B cell (primary cell): Measurements from ENCODE around the gene ATP8A2. TPM values are rescaled to one million over a fixed set of nuclear protein-coding genes. Genes with fewer than 3 reads are reported as not detected.

Experiments
- ATAC-seq: fragments of 200-7000 bp; cut with Tn5 transposase; one replicate; pipeline ENCODE4 v1.10.0; 2021; ENCODE audit warnings: low read depth, mild to moderate bottlenecking, moderate number of reproducible peaks, moderate library complexity
- CTCF ChIA-PET: fragments of 350-600 bp; sonication (Branson Sonifier 250); formaldehyde crosslinking; loops from one replicate; lab custom pipeline; 2021; ENCODE audit warnings: antibody characterized with exemption, inconsistent platforms; lab: Charles Lee
- POLR2A ChIA-PET: fragments of 350-600 bp; sonication (Branson Sonifier 250); formaldehyde crosslinking; loops from one replicate; lab custom pipeline; 2021; ENCODE audit warnings: antibody characterized with exemption; lab: Charles Lee
- DNase-seq: peaks from one replicate; pipeline ENCODE4 v3.0.0; 2013
- H2AFZ ChIP-seq: 2 replicates; pipeline ENCODE4 v1.6.1; 2012; ENCODE audit warnings: mild to moderate bottlenecking, low read depth, low read length; ENCODE audit not compliant: insufficient read depth, poor library complexity, severe bottlenecking
- H3K27ac ChIP-seq, 2 donors: 1 replicate in 1 of 2; 2 replicates in 1 of 2; pipeline ENCODE4 v1.5.1; 2012 to 2013; ENCODE audit warnings: low read length in 2 of 2, mild to moderate bottlenecking in 2 of 2, moderate library complexity in 1 of 2
- H3K27me3 ChIP-seq, 4 experiments: fragments of 200-600 bp in 1 of 4; sonication (generic) in 1 of 4; replicated peaks in 1 of 4; 1 replicate in 2 of 4; 2 replicates in 2 of 4; pipeline versions ENCODE4 v1.6.1 to v1.7.0; 2013 to 2016; ENCODE audit warnings: low read length in 3 of 4, mild to moderate bottlenecking in 2 of 4, mixed read lengths in 1 of 4, moderate library complexity in 1 of 4; ENCODE audit not compliant: insufficient read depth in 4 of 4, control insufficient read depth in 3 of 4; ENCODE audit errors: control extremely low read depth in 1 of 4
- H3K36me3 ChIP-seq, 2 experiments: replicated peaks in 1 of 2; 1 replicate in 1 of 2; 2 replicates in 1 of 2; pipeline versions ENCODE4 v1.6.1 to v1.7.1; 2013; ENCODE audit warnings: low read length in 1 of 2; ENCODE audit not compliant: insufficient read depth in 2 of 2, control insufficient read depth in 1 of 2; ENCODE audit errors: control extremely low read depth in 1 of 2, extremely low read depth in 1 of 2
- H3K4me1 ChIP-seq, 2 donors: fragments of 200-600 bp in 1 of 2; sonication (generic) in 1 of 2; 1 replicate in 1 of 2; 2 replicates in 1 of 2; pipeline versions ENCODE4 v1.5.1 to v1.6.1; 2013 to 2017; ENCODE audit warnings: low read length in 2 of 2; ENCODE audit not compliant: control insufficient read depth in 2 of 2, insufficient read depth in 2 of 2
- H3K4me2 ChIP-seq: replicated peaks from 2 replicates; pipeline ENCODE3; 2012; ENCODE audit warnings: mild to moderate bottlenecking, low read depth, low read length; ENCODE audit not compliant: poor library complexity, severe bottlenecking
- H3K4me3 ChIP-seq, 5 experiments: fragments of 200-600 bp in 1 of 5; sonication (generic) in 1 of 5; 1 replicate in 3 of 5; 2 replicates in 2 of 5; pipeline versions ENCODE4 v1.5.1 to v1.7.0; 2011 to 2016; ENCODE audit warnings: low read length in 4 of 5, mild to moderate bottlenecking in 4 of 5, low read depth in 2 of 5, control low read depth in 1 of 5, moderate library complexity in 1 of 5; ENCODE audit not compliant: insufficient read depth in 1 of 5; ENCODE audit errors: control extremely low read depth in 1 of 5, extremely low read depth in 1 of 5
- H3K79me2 ChIP-seq: fragments of 200-600 bp; sonication (generic); one replicate; pipeline ENCODE4 v1.6.0; 2016; ENCODE audit warnings: low read length; ENCODE audit not compliant: control insufficient read depth, insufficient read depth
- H3K9ac ChIP-seq: fragments of 200-600 bp; sonication (generic); 2 replicates; pipeline ENCODE4 v1.6.1; 2017; ENCODE audit warnings: mild to moderate bottlenecking, low read length, moderate library complexity
- H3K9me3 ChIP-seq, 3 donors: one replicate each; pipeline versions ENCODE4 v1.6.1 to v1.7.1; 2013; ENCODE audit warnings: low read length in 2 of 3; ENCODE audit not compliant: control insufficient read depth in 2 of 3, insufficient read depth in 1 of 3; ENCODE audit errors: control extremely low read depth in 1 of 3
- H4K20me1 ChIP-seq: 2 replicates; pipeline ENCODE4 v1.6.0; 2012; ENCODE audit warnings: mild to moderate bottlenecking, low read length; ENCODE audit not compliant: insufficient read depth, control insufficient read depth, poor library complexity, severe bottlenecking
- H3K27ac Mint-ChIP-seq: one replicate; pipeline ENCODE4 v1.8.0; 2021; ENCODE audit warnings: mixed read lengths
- H3K27me3 Mint-ChIP-seq: one replicate; pipeline ENCODE4 v1.8.0; 2021; ENCODE audit warnings: mixed read lengths
- H3K4me1 Mint-ChIP-seq: one replicate; pipeline ENCODE4 v1.8.0; 2021; ENCODE audit warnings: mixed read lengths
- H3K4me3 Mint-ChIP-seq: one replicate; pipeline ENCODE4 v1.8.0; 2021; ENCODE audit warnings: mixed read lengths
- H3K9me3 Mint-ChIP-seq: one replicate; pipeline ENCODE4 v1.8.0; 2022; ENCODE audit warnings: mixed read lengths; ENCODE audit not compliant: insufficient read depth
- CTCF ChIP-seq: fragments of 200-600 bp; IDR thresholded peaks from one replicate; pipeline ENCODE4 v1.8.0; 2022; ENCODE audit warnings: antibody characterized with exemption, mild to moderate bottlenecking
- EZH2 ChIP-seq: IDR thresholded peaks from 2 replicates; pipeline ENCODE4 v1.6.1; 2012; ENCODE audit warnings: borderline replicate concordance, low read depth, mild to moderate bottlenecking, moderate library complexity, low read length; ENCODE audit not compliant: insufficient read depth, poor library complexity, severe bottlenecking
- WGBS: methylation state at CpG from one replicate; pipeline ENCODE4 v1.1.5; 2013; ENCODE audit warnings: missing lambda C conversion rate; ENCODE audit not compliant: insufficient coverage; 5-methylcytosine and 5-hydroxymethylcytosine counted together
- intact Hi-C: fragments of 100-400 bp; cut with micrococcal nuclease; formaldehyde crosslinking; loops from one replicate; pipeline ENCODE4 v1.10.0; 2022
- polyA plus RNA-seq: library from polyadenylated mRNA; depleted of rRNA; stranded (reverse); fragments of >200 nt; gene quantifications from 2 replicates; pipeline ENCODE4 v1.2.3, GENCODE V29; 2012
- total RNA-seq, 2 donors: library from RNA; stranded (reverse); fragments of 120-200 nt in 1 of 2; gene quantifications; 1 replicate in 1 of 2; 2 replicates in 1 of 2; pipeline versions ENCODE4 v1.2.3 to v1.2.4, GENCODE V29; 2013 to 2022

ATP8A2 gene
- total and polyA plus RNA-seq, 2 donors (not counting 1 experiment from before 2014, with no cell fraction given): not detected

GRCh38 chr13:25899464-25899863 is 527.7 kb downstream of the ATP8A2 start:
- peaks cover 0 to 2% of the 10 kb centered on the region in 2 donors for H3K4me1 ChIP-seq
- TF ChIP-seq CTCF (no peak), EZH2 (no peak)

GRCh38 chr13:25899952-25900351 is 528.2 kb downstream of the ATP8A2 start:
- no peak overlapping the region for H2AFZ ChIP-seq
- H3K9ac ChIP-seq: no peak overlapping the region
- no peak for TF ChIP-seq EZH2
- no peak for TF ChIP-seq CTCF
- Mint-ChIP-seq H3K4me1 (peaks cover 3% of the 10 kb centered on the region), H3K27me3 (peaks cover 22% of the 10 kb centered on the region), H3K27ac (no peak overlapping the region), H3K9me3 (peaks cover 2% of the 10 kb centered on the region), H3K4me3 (no peak overlapping the region)
- H3K4me1 ChIP-seq: peaks cover 0 to 2% of the 10 kb centered on the region in 2 donors
- H3K9me3 ChIP-seq: peaks cover 0 to 8% (median 0%) of the 10 kb centered on the region in 3 donors
- no peak overlapping the region for H3K27ac ChIP-seq
- H3K4me2 ChIP-seq: no peak overlapping the region
- ChIA-PET CTCF (no interaction called here), POLR2A (no interaction called here)
- ATAC-seq (no peak), DNase-seq (no peak)
- intact Hi-C loops: no loop called here
- H3K4me3 ChIP-seq: no peak overlapping the region
- H3K27me3 ChIP-seq: peaks cover 0 to 2% (median 0%) of the 10 kb centered on the region in 4 experiments
- no peaks in the 10 kb centered on the region for H4K20me1 ChIP-seq
- no peaks in the 10 kb centered on the region for H3K79me2 ChIP-seq
- H3K36me3 ChIP-seq: no peaks in the 10 kb centered on the region
- WGBS: 60% methylated on average over 1 of the region's 1 CpG

More at GRCh38 chr13:25899464-25899863, 527.7 kb downstream of the ATP8A2 start:
- no peak for DNase-seq
- peaks cover 22% of the 10 kb centered on the region for H3K27me3 Mint-ChIP-seq
- Histone ChIP-seq H3K27ac (no peak overlapping the region), H3K4me2 (no peak overlapping the region), H3K36me3 (no peaks in the 10 kb centered on the region), H3K79me2 (no peaks in the 10 kb centered on the region), H3K27me3 (peaks cover 0 to 2% (median 0%) of the 10 kb centered on the region in 4 experiments), H3K9ac (no peak overlapping the region), H3K4me3 (no peak overlapping the region), H3K9me3 (peaks cover 0 to 8% (median 0%) of the 10 kb centered on the region in 3 donors), H4K20me1 (no peaks in the 10 kb centered on the region), H2AFZ (no peak overlapping the region)
- no peak overlapping the region for H3K4me3 Mint-ChIP-seq
- peaks cover 2% of the 10 kb centered on the region for H3K9me3 Mint-ChIP-seq
- H3K4me1 Mint-ChIP-seq: peaks cover 3% of the 10 kb centered on the region
- ATAC-seq: no peak
- ChIA-PET POLR2A (no interaction called here), CTCF (no interaction called here)
- intact Hi-C loops: no loop called here
- WGBS: 68% methylated on average over 6 of the region's 6 CpGs
- H3K27ac Mint-ChIP-seq: no peak overlapping the region
